Kidney (tissue), 14 donors: ENCODE measurements around the gene GPI. TPM values are rescaled to one million over a fixed set of nuclear protein-coding genes. Genes with fewer than 3 reads are reported as not detected.
"Not testable (repeated sequence)": the region's sequence is repeated elsewhere in the genome, so short reads cannot be mapped to it uniquely, and the experiment has no call there.

ENCODE experiments used
- DNase-seq, 5 donors: peaks; one replicate each; pipeline ENCODE4 v3.0.0-alpha.2; 2013 to 2020
- FAIRE-seq: peaks from 2 replicates; lab custom pipeline; 2012; peaks lifted over from hg19 to GRCh38; lab: Jason Lieb, UNC
- H3K27ac ChIP-seq, 2 donors: one replicate each; pipeline ENCODE4 v1.7.0; 2013; ENCODE audit warnings: low read depth in 2 of 2, low read length in 2 of 2, inconsistent platforms in 1 of 2
- H3K27me3 ChIP-seq: one replicate; pipeline ENCODE4 v1.7.1; 2013; ENCODE audit warnings: low read length, inconsistent platforms; ENCODE audit not compliant: control insufficient read depth, insufficient read depth
- H3K36me3 ChIP-seq, 3 donors: one replicate each; pipeline versions ENCODE4 v1.7.0 to v1.7.1; 2013; ENCODE audit warnings: low read length in 3 of 3, control low read depth in 1 of 3, inconsistent platforms in 1 of 3; ENCODE audit not compliant: insufficient read depth in 3 of 3, control insufficient read depth in 2 of 3
- H3K4me1 ChIP-seq, 3 donors: one replicate each; pipeline versions ENCODE4 v1.7.0 to v1.7.1; 2013; ENCODE audit warnings: low read length in 3 of 3, inconsistent platforms in 1 of 3, low read depth in 1 of 3; ENCODE audit not compliant: control insufficient read depth in 2 of 3, insufficient read depth in 2 of 3
- H3K4me3 ChIP-seq, 3 donors: one replicate each; pipeline versions ENCODE4 v1.7.0 to v1.8.1; 2013; ENCODE audit warnings: low read length in 3 of 3, control low read depth in 1 of 3, inconsistent platforms in 1 of 3
- H3K9ac ChIP-seq, 3 donors: one replicate each; pipeline versions ENCODE4 v1.7.0 to v1.7.1; 2013; ENCODE audit warnings: low read length in 3 of 3, control low read depth in 1 of 3, inconsistent platforms in 1 of 3
- H3K9me3 ChIP-seq, 3 donors: one replicate each; pipeline versions ENCODE4 v1.7.0 to v1.7.1; 2013; ENCODE audit warnings: low read length in 3 of 3, control low read depth in 1 of 3, inconsistent platforms in 1 of 3; ENCODE audit not compliant: control insufficient read depth in 2 of 3, insufficient read depth in 1 of 3
- intact Hi-C: fragments of 100-400 bp; cut with DNase I; formaldehyde crosslinking; loops from one replicate; pipeline ENCODE4 v1.11.1; 2022
- polyA plus RNA-seq: library from polyadenylated mRNA; stranded (reverse); fragments of 350-450 nt; fragmentation: Illumina TruSeq; extraction: RNeasy Lipid Tissue Mini Kit (QIAGEN cat#74804); gene quantifications from one replicate; pipeline ENCODE4 v1.2.3, GENCODE V29; 2014; ENCODE audit warnings: low read depth, low replicate concordance; ENCODE audit not compliant: insufficient read depth
- total RNA-seq: library from RNA; stranded (reverse); fragmentation: NEBNext Ultra II Directional; extraction: Animal tissue kit (Norgen Biotek cat#: 25700); gene quantifications from one replicate; pipeline ENCODE4 v1.2.1, GENCODE V29; 2021
- TF ChIP-seq, protein P1 (sequence below): IDR thresholded peaks from 3 replicates; pipeline ENCODE4 v1.5.1; 2012; ENCODE audit warnings: mild to moderate bottlenecking, moderate library complexity, borderline replicate concordance; ENCODE audit not compliant: insufficient read depth; ENCODE audit errors: extremely low read depth
- donor health status: control.
- donor health status: control.
- donor health status: control.
- donor health status: control.
- donor health status: control.
- donor health status: DM: yes; HTN: yes; CAD: no.
- donor health status: Normal renal cell carcinoma (clear cell type).

The GPI gene
- total and polyA plus RNA-seq, 2 donors from 2014 or later, result 257 to 315 TPM

DNA sequence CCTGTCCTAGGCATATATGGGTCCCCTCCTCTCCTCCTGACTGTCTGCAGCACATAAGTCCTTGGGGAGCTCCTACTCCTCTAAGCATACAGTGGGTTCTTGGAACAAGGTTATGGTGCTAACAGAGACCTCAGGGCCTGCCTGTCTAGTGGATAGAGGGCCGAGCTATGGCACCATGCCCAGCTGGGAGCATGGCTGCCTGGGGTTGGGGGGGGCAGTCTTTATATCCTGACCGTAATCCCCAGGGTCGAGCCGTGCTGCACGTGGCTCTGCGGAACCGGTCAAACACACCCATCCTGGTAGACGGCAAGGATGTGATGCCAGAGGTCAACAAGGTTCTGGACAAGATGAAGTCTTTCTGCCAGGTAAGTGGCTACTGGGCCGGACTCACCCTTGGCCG lies 3.3 kb downstream of the GPI start:
- no peaks in the 10 kb centered on the region for H3K27me3 ChIP-seq
- no peak overlapping the region for H3K27ac ChIP-seq
- DNase-seq (no peak), FAIRE-seq (no peak)
- no peak overlapping the region for H3K4me3 ChIP-seq
- TF ChIP-seq, protein P1, sequence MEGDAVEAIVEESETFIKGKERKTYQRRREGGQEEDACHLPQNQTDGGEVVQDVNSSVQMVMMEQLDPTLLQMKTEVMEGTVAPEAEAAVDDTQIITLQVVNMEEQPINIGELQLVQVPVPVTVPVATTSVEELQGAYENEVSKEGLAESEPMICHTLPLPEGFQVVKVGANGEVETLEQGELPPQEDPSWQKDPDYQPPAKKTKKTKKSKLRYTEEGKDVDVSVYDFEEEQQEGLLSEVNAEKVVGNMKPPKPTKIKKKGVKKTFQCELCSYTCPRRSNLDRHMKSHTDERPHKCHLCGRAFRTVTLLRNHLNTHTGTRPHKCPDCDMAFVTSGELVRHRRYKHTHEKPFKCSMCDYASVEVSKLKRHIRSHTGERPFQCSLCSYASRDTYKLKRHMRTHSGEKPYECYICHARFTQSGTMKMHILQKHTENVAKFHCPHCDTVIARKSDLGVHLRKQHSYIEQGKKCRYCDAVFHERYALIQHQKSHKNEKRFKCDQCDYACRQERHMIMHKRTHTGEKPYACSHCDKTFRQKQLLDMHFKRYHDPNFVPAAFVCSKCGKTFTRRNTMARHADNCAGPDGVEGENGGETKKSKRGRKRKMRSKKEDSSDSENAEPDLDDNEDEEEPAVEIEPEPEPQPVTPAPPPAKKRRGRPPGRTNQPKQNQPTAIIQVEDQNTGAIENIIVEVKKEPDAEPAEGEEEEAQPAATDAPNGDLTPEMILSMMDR, result no peak
- peaks cover 0 to 25% (median 4%) of the 10 kb centered on the region in 3 donors for H3K4me1 ChIP-seq
- H3K9me3 ChIP-seq, result no peaks in the 10 kb centered on the region
- H3K9ac ChIP-seq, result peak overlapping the region in 1 of 3 donors; percentile 8
- peaks cover 3 to 31% (median 21%) of the 10 kb centered on the region in 3 donors for H3K36me3 ChIP-seq
- intact Hi-C loops, result no loop called here

DNA sequence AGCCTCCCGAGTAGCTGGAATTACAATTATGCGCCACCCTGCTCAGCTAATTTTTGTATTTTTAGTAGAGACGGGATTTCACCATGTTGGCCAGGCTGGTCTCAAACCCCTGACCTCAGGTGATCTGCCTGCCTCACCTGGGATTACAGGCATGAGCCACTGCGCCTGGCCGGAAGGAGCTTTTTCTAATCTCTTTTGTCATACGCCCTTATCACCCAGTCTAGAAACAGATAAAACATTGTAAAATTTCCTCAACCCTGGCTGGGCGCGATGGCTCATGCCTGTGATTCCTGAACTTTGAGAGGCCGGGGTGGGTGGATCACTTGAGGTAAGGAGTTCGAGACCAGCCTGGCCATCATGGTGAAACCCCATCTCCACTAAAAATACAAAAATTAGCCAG lies 4.2 kb downstream of the GPI start:
- H3K36me3 ChIP-seq, result peaks cover 3 to 31% (median 24%) of the 10 kb centered on the region in 3 donors
- FAIRE-seq, result not testable (repeated sequence)

GRCh38 chr19:34370117-34370516 lies 5.1 kb downstream of the GPI start:
- TF ChIP-seq, protein P1, result no peak
- no peak for DNase-seq
- Histone ChIP-seq H3K9ac (no peak overlapping the region), H3K27me3 (no peaks in the 10 kb centered on the region), H3K4me3 (no peak overlapping the region), H3K36me3 (peaks cover 3 to 31% (median 27%) of the 10 kb centered on the region in 3 donors), H3K4me1 (peaks cover 0 to 25% (median 4%) of the 10 kb centered on the region in 3 donors), H3K27ac (no peak overlapping the region), H3K9me3 (no peaks in the 10 kb centered on the region)
- no peak for FAIRE-seq
- intact Hi-C loops, result no loop called here

More for the DNA sequence above, 4.2 kb downstream of the GPI start:
- DNase-seq, H3K27me3 ChIP-seq, H3K9me3 ChIP-seq, H3K27ac ChIP-seq, intact Hi-C loops, H3K9ac ChIP-seq, H3K4me3 ChIP-seq: not testable (repeated sequence)
- H3K4me1 ChIP-seq, result peaks cover 0 to 25% (median 4%) of the 10 kb centered on the region in 3 donors

DNA sequence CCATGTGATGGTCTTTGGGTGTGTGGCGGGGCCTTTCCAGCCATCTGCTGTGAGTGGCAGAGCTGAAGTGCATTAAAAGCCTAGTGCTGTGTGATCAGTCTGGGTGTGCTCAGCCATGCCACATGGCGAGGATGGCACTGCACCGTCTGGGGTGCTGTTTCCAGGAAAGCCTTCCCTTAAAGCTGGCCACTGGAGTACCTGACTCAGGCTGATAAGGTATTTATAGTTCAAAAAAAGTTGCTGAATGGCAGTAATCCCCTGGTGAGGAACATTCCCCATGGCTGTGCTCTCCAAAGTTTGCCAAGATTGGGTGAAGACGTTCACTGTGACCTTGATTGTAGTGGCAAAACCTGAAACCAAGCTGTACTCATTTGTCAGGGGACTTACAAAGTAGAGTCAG lies 6.0 kb downstream of the GPI start:
- peaks cover 0 to 26% (median 4%) of the 10 kb centered on the region in 3 donors for H3K4me1 ChIP-seq
- H3K9me3 ChIP-seq, result no peaks in the 10 kb centered on the region
- DNase-seq (no peak), FAIRE-seq (no peak)
- TF ChIP-seq, protein P1, result no peak
- H3K9ac ChIP-seq, result no peak overlapping the region
- no peak overlapping the region for H3K4me3 ChIP-seq
- no peaks in the 10 kb centered on the region for H3K27me3 ChIP-seq
- peaks cover 3 to 35% (median 33%) of the 10 kb centered on the region in 3 donors for H3K36me3 ChIP-seq
- intact Hi-C loops, result no loop called here
- H3K27ac ChIP-seq, result no peak overlapping the region
